GM12892 (cell line): ENCODE measurements around the gene LARP6.

Experiments used
- DNase-seq: peaks from one replicate; pipeline ENCODE4 v3.0.0; 2011; ENCODE audit not compliant: insufficient read length
- FAIRE-seq: peaks from 2 replicates; lab custom pipeline; 2011; peaks lifted over from hg19 to GRCh38; lab: Jason Lieb, UNC
- POLR2A ChIP-seq: IDR thresholded peaks from 2 replicates; pipeline ENCODE4 v1.6.1; 2011; ENCODE audit warnings: low read depth, low read length, control low read depth
- POLR2AphosphoS5 ChIP-seq: IDR thresholded peaks from 2 replicates; pipeline ENCODE4 v1.6.1; 2011; ENCODE audit warnings: low read depth, low read length, control low read depth
- TAF1 ChIP-seq: IDR thresholded peaks from 2 replicates; pipeline ENCODE4 v1.6.1; 2011; ENCODE audit warnings: low read depth, mild to moderate bottlenecking, control low read depth, low read length, borderline replicate concordance

LARP6 gene

DNA sequence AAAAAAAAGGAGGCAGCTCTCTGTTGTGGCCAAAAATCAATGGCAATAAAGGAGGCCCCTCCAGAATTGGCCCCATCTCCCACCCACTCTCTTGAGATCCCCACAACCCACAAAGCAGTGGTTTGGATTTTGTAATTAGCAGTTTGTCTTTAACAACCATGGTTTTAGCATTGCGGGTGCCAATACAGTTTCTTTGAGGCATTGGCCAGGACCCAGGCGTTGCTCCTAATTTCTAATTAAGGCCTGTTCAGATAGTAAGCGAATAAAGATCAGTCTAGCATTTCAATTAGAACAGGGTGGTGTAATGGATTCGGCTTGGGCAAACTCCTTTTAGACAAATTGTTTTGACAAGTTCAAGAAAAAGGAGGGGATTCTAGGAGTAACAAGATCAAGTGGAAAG lies 67.0 kb downstream of the LARP6 start:
- TF ChIP-seq POLR2A (no peak), POLR2AphosphoS5 (no peak), TAF1 (no peak)
- DNase-seq, result no peak
- no peak for FAIRE-seq

DNA sequence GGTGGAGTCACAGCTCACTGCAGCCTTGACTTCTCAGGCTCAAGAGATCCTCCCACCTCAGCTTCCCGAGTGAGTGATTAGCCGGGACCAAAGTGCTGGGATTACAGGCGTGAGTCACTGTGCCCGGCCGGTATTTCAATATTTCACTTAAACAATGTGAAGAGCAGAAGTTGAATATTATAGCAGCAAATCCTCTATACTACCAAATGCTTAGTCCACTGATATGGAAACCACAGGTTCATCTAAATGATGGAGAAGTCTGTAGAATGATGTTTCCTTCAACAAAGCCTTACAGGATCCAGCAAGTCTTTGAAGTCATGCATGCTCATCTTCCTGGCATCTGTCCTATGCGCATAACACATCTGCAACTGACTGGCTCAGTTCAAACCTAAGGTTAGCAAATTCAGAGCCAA lies 70.3 kb downstream of the LARP6 start:
- FAIRE-seq (no peak), DNase-seq (no peak)
- TF ChIP-seq TAF1 (no peak), POLR2A (no peak), POLR2AphosphoS5 (no peak)

- FAIRE-seq, result no peak
- TF ChIP-seq TAF1 (no peak), POLR2AphosphoS5 (no peak), POLR2A (no peak)
- no peak for DNase-seq
These were observed 70.9 kb downstream of the LARP6 start for GRCh38 chr15:70783041-70783440.

DNA sequence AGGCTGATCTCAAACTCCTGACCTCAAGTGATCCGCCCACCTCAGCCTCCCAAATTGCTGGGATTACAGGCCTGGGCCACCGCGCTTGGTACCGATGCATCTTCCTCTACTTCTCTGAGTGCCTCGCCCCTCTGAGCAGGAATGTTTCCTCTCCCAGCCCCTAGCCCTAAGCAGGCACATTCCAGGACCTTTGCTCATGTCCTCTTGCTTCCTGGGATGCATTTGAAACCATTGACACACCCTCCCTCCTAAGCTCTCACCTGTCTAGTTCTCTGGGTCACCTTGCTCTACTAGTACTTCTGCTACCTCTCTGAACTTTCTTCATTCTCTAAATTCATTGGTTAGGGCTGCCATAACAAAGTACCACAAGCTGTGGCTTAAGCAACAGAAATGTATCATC lies 72.7 kb downstream of the LARP6 start:
- DNase-seq, result no peak
- TF ChIP-seq POLR2AphosphoS5, result no peak
- TF ChIP-seq TAF1, result no peak
- no peak for TF ChIP-seq POLR2A
- no peak for FAIRE-seq
